Heart left ventricle (tissue), 16 donors: Measurements from ENCODE around the gene PSRC1. TPM values are rescaled to one million over a fixed set of nuclear protein-coding genes. Genes with fewer than 3 reads are reported as not detected.

Source experiments
- ATAC-seq, 4 donors: fragments of 200-7000 bp; cut with Tn5 transposase; one replicate each; pipeline ENCODE4 v1.9.1; 2020 to 2022; ENCODE audit warnings: moderate library complexity in 4 of 4, mild to moderate bottlenecking in 3 of 4, moderate number of reproducible peaks in 1 of 4
- DNase-seq, 5 donors: peaks; one replicate each; pipeline ENCODE4 v3.0.0-alpha.2; 2020
- H3K27ac ChIP-seq, 12 donors: fragments of 200-600 bp; sonication (generic) in 4 of 12; one replicate each; pipeline versions ENCODE4 v1.5.0 to v1.8.0; 2016 to 2022; ENCODE audit warnings: mild to moderate bottlenecking in 2 of 12
- H3K27me3 ChIP-seq, 9 donors: fragments of 200-600 bp; sonication (generic) in 2 of 9; one replicate each; pipeline versions ENCODE4 v1.5.1 to v1.8.0; 2016 to 2022; ENCODE audit warnings: mild to moderate bottlenecking in 3 of 9
- H3K36me3 ChIP-seq, 9 donors: fragments of 200-600 bp; sonication (generic) in 2 of 9; one replicate each; pipeline versions ENCODE4 v1.5.0 to v1.8.0; 2018 to 2022; ENCODE audit warnings: mild to moderate bottlenecking in 2 of 9
- H3K4me1 ChIP-seq, 12 donors: fragments of 200-600 bp; sonication (generic) in 4 of 12; one replicate each; pipeline versions ENCODE4 v1.5.0 to v1.8.0; 2016 to 2022; ENCODE audit warnings: mild to moderate bottlenecking in 3 of 12
- H3K4me3 ChIP-seq, 12 donors: fragments of 200-600 bp; sonication (generic) in 4 of 12; one replicate each; pipeline versions ENCODE4 v1.5.0 to v1.8.0; 2017 to 2022; ENCODE audit warnings: mild to moderate bottlenecking in 9 of 12, moderate library complexity in 4 of 12
- H3K9me3 ChIP-seq, 12 donors: fragments of 200-600 bp; sonication (generic) in 4 of 12; one replicate each; pipeline versions ENCODE4 v1.5.0 to v1.8.0; 2016 to 2022; ENCODE audit warnings: mild to moderate bottlenecking in 1 of 12
- CTCF ChIP-seq, 12 donors: fragments of 200-600 bp; sonication (generic) in 4 of 12; IDR thresholded peaks; one replicate each; pipeline versions ENCODE4 v1.5.0 to v1.8.0; 2018 to 2022; ENCODE audit warnings: antibody characterized with exemption in 12 of 12, mild to moderate bottlenecking in 5 of 12
- POLR2A ChIP-seq, 2 donors: fragments of 450-650 bp; IDR thresholded peaks; one replicate each; pipeline ENCODE4 v1.6.1; 2017; ENCODE audit warnings: antibody characterized with exemption in 2 of 2, mild to moderate bottlenecking in 2 of 2, moderate library complexity in 2 of 2
- WGBS, 4 donors: extraction: QIAGEN DNeasy Blood & Tissue Kit in 2 of 4; methylation state at CpG; one replicate each; pipeline versions ENCODE4 v1.1.5 to v1.1.7; 2013 to 2018; 5-methylcytosine and 5-hydroxymethylcytosine counted together
- intact Hi-C, 10 donors: fragments of 100-400 bp; cut with DNase I; formaldehyde crosslinking; loops; one replicate each; pipeline versions ENCODE4 v1.11.1 to v1.14.2; 2022
- polyA plus RNA-seq, 2 donors: library from polyadenylated mRNA; stranded (reverse); fragments of 200-250 nt; gene quantifications; one replicate each; pipeline ENCODE4 v1.2.3, GENCODE V29; 2013
- total RNA-seq, 9 donors: library from RNA; depleted of rRNA in 2 of 9; stranded (reverse); fragments of >200 nt in 2 of 9; fragmentation: NEBNext Ultra II Directional in 3 of 9; extraction: Animal tissue kit (Norgen Biotek cat#: 25700) in 3 of 9; gene quantifications; one replicate each; pipeline versions ENCODE4 v1.1.0 to v1.2.4, GENCODE V29; 2016 to 2023
- donor health status: ischemic (EF 13 %, LVEDD 7.1; RV severe dilation, severe dysfunction).
- donor health status: healthy with polysubstance abuse.
- donor health status: DM: no; HTN: yes; CAD: no.
- donor health status: DM: no; HTN: no; CAD: no.
- donor health status: ischemic (EF 25% LVEDD 6.9; RV normal size, moderate dysfunction).
- donor health status: ischemic (EF 25% LVEDD 5.7; RV mildly dilated, moderate dysfunction).
- donor health status: healthy.
- donor health status: DM: yes; HTN: yes; CAD: no.
- donor health status: ischemic (EF 35%, LVEDD 5.7; RV mildly dilated, moderate dysfunction).
- donor health status: nonischemic (EF 11% LVEDD 7.7; RV severe dilation, severe dysfunction).
- donor health status: DM: yes; HTN: yes; CAD: no.
- donor health status: PGD.
- donor health status: ischemic (EF 29% LVEDD 5.4; RV normal size, mild dysfunction).
- donor health status: nonischemic (EF 23%, LVEDD 6.1; RV moderate dilation, normal function).

PSRC1 gene
- total and polyA plus RNA-seq, 11 donors: 0.23 to 3.6 (median 0.85) TPM; not detected in 1

GRCh38 chr1:109262231-109263055 is 20.5 kb downstream of the PSRC1 start:
- H3K4me3 ChIP-seq: no peak overlapping the region
- ATAC-seq: no peak
- DNase-seq: peak in 1 of 5 donors; percentile 52
- H3K4me1 ChIP-seq: peaks cover 0 to 9% (median 0%) of the 10 kb centered on the region in 12 donors
- H3K27ac ChIP-seq: no peak overlapping the region
- H3K36me3 ChIP-seq: no peaks in the 10 kb centered on the region
- intact Hi-C loops: loop anchor here (1.0 to 10.0 kb wide), 8 partner anchors 135 to 272 kb away; partner anchors contain the start of genes SORT1 (in 2 of the 10) and GPR61 (in 1 of the 10)
- no peaks in the 10 kb centered on the region for H3K9me3 ChIP-seq
- 86 to 91% (median 88%) methylated on average over 17 to 22 of the region's 22 CpGs for WGBS, 4 donors
- TF ChIP-seq CTCF (IDR thresholded peaks at IDR 0.05) (no peak), POLR2A (IDR thresholded peaks at IDR 0.05) (no peak)
- H3K27me3 ChIP-seq: no peaks in the 10 kb centered on the region

- TF ChIP-seq CTCF (IDR thresholded peaks at IDR 0.05): no peak
- TF ChIP-seq POLR2A (IDR thresholded peaks at IDR 0.05): no peak
- Histone ChIP-seq H3K27ac (no peak overlapping the region), H3K27me3 (no peaks in the 10 kb centered on the region), H3K36me3 (no peaks in the 10 kb centered on the region), H3K9me3 (no peaks in the 10 kb centered on the region), H3K4me3 (no peak overlapping the region), H3K4me1 (peaks cover 0 to 9% (median 0%) of the 10 kb centered on the region in 12 donors)
- 87 to 93% (median 89%) methylated on average over 5 to 6 of the region's 6 CpGs for WGBS, 4 donors
- ATAC-seq (no peak), DNase-seq (no peak)
- intact Hi-C loops: loop anchor here in 7 of 10 donors (5.0 to 10.0 kb wide), 4 partner anchors 136 to 273 kb away; partner anchors contain the start of genes SORT1 (in 2 of the 7) and GPR61 (in 1 of the 7)
These were observed 21.4 kb downstream of the PSRC1 start for GRCh38 chr1:109261578-109261977.

- 94 to 98% (median 95%) methylated on average over 9 to 16 of the region's 16 CpGs for WGBS, 4 donors
- Histone ChIP-seq H3K4me3 (no peak overlapping the region), H3K4me1 (peaks cover 0 to 9% (median 0%) of the 10 kb centered on the region in 12 donors), H3K27ac (no peak overlapping the region), H3K27me3 (no peaks in the 10 kb centered on the region), H3K36me3 (no peaks in the 10 kb centered on the region), H3K9me3 (no peaks in the 10 kb centered on the region)
- DNase-seq (peak in 1 of 5 donors; percentile 50), ATAC-seq (no peak)
- intact Hi-C loops: loop anchor here in 7 of 10 donors (5.0 to 10.0 kb wide), 4 partner anchors 136 to 274 kb away; partner anchors contain the start of genes SORT1 (in 2 of the 7) and GPR61 (in 1 of the 7)
- TF ChIP-seq CTCF (IDR thresholded peaks at IDR 0.05): no peak
These were observed 21.9 kb downstream of the PSRC1 start for GRCh38 chr1:109261006-109261405.
